GM21515 (cell line): Measurements from ENCODE around the gene SLC24A3.

ENCODE experiments used
- ATAC-seq: cut with Tn5 transposase; IDR thresholded peaks from one replicate; pipeline ENCODE4 v1.9.1; 2021; ENCODE audit not compliant: unreplicated experiment

The SLC24A3 gene

DNA sequence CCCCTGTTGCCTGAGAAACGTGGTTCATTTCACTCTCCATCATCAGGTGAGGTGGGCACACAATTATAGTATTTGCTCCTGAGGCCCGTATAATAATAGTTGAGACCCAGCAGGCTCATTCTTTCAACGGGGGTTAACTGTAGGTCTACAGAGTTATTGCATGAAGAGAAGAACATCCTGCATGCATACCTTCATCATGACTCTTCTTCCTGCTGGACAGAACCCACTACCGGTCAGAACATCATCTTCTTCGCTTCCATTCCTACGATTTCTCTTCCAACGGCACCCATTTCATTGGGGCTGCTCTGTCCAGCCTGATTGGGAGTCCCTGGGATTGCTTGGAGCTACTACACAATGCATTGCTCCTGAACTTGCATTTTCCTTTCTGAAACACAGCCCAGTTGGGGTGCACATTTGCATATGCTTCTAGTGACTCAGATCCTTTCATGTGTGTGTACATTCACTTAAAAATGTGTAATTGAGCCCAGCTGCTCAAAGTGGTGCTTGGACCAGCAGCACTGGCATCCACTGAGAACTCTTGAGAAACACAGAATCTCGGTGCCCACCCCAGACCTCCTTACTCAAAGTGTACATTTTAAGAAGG, 57.4 kb downstream of the SLC24A3 start:
- ATAC-seq: no peak

DNA sequence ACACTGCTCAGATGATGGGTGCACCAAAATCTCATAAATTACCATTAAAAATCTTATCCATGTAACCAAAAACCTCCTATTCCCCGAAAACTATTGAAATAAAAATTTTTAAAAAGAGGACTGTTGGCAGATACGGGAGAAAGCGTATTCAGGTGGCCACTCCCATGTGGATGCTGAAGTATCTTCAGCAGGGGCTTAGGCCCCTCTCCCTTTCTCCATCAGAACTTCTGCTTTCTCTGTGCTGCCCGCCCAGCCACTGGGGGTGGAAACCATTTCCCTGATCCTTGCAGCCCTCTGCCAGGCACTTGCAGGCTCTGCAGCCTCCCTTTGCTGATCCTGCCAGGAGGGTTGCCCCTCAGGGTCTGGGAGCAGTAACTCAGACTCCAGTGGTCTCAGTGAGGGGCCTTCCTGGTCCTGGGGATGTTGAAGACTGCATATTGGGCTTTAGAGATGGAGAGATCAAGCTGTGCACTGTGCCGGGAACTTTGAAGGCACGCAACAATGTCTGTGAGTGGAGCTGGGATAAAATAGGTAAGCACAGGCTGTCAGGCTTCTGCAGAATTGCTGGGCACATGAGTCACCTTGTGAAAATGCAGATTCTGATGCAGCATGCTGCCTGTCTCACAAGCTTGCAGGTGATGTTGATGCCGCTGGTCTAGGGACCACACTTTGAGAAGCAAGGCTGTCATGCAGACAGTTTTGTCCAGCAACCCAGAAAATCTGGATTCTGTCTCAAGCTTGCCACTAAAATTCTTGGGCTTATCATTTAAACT, 59.6 kb downstream of the SLC24A3 start:
- ATAC-seq: no peak

DNA sequence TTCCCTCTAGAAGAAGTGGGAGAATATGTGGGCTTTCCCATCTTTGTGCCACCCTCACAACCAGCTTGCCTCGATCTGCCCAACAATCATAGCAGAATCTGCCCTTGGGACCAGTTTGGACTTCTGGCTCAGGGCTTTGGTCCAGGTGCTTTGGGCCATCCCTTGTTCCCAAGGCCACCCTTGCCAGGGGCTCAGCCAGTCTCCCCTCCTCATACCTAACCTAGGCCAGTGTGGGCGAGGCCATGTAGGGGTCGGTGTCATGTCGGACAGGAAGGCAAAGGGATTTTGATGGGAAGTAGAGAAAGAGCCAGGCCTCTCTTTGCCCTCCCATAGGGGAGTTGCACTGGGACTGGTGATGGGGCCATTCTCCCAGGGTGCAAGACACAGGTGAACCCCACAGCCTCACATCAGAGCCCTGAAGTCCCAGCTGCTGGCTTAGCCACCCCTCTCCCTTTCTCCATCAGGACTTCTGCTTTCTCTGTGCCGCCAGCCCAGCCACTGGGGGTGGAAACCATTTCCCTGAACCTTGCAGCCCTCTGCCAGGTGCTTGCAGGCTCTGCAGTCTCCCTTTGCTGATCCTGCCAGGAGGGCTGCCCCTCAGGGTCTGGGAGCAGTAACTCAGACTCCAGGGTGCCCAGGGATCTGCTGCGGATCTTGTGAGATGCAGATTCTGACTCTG, 60.7 kb downstream of the SLC24A3 start:
- no peak for ATAC-seq

DNA sequence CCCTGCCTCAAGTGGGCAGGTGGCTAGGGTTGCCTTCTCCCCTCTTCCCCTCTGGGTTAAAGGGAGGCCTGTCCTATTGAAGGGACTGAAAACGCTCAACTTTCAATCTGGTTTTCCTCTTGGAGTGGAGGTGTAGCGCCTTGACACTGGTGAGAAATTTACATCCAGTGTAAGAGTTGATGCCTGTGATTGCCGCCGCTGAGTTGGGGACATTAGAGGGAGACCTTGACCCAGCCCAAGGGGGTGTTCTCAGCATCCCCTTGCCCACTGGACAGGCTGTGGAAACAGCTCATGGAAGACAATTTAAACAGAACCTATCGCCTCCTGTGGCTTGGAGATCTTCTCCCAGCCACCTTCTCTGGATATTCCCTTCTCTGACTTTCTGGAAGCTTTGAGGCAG, 61.6 kb downstream of the SLC24A3 start:
- ATAC-seq: no peak

DNA sequence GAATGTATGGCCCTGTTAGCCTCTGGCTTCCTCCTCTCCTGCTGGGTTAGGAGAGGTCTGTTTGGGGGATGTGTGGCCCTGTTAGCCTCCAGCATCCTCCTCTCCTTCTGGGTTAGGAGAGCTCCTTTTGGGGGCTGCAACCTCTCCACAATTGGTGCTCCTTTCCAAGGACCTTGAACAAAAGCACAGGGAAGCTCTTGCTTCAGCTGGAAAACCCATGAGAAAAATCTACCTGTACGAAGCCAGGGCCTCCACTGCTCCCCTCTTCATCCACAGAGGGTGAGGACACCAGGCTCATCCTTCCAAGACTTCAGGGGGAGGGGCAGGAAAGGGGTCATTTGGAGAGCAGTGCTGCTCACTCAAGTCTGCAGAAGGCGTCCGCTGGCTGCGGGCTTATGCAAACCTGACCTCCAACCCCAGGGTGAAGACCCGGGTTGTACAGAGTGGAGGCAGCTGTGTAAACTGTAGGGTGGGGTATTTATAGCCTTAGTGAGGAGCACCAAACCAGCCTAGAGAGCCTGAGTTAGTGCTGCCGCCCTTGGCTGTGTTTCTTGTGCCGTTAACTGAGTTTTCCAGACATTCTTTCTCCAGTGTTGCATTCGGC, 62.1 kb downstream of the SLC24A3 start:
- no peak for ATAC-seq

DNA sequence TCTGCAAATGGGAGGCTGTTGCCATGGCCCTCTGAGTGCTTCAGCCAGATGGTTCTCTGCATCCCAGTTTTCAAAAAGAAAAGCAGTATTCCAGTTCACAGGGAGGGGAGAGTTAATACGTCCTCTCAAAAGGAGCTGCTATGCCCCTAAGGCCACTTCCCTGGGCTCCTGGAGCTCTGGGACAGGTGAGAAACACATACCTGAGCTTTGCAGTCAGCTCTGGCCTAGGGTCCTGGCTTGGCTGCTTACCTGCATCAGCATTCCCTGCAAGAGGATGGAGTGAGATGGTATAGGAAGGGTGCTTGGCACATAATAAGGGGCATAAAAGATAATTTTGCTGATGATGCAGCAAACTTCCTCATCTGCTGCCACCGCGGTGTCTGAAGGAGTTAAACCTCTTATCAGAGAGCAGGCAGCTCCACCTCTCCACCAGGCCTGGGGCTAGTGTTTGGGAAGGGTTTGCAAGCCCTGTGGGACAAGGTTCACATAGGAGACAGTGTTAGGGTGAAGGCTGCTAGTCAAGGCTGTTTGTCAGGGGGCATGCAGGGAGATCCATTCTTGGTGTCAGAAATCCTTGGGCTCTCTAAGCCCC, 62.7 kb downstream of the SLC24A3 start:
- no peak for ATAC-seq

DNA sequence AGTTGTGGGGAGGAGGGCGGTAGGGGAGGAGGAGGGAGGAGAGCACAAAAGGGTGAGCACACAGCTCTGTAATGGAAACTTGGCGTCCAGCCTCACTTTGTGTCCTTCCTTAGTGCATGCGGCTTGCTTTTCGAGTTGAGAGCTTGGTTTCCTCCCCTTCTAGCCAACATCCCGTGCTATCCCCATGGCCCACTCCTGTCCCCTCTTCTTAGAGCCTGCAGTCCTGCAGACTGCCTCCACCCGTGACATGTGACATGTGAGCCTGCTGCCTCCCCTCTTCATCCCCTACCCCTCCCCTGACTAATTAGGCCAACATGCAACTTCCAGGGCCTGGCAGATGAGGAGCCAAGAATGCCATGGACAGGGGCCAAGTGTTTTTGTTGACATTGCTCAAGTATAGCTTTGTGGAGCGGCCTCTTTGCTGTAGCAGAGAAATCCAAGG, 63.2 kb downstream of the SLC24A3 start:
- no peak for ATAC-seq

DNA sequence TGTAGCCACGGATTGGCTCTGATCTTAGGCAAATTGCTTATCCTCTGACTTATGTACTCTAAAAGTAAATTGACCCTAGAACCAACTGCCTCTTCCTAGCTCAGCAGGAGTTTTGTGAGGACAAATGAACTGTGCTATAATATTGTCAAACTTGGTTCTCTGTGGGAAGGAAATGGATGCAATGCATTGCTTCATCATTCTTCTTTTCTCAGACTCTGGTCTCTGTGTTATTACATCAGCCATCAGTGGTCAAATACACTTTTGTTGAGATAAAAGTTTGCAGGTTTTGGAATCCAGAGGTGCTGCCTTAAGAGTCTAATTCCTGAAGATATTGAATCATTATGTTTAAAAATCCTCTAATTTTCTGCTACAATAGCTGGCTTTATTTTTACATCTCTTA, 64.9 kb downstream of the SLC24A3 start:
- ATAC-seq: no peak

DNA sequence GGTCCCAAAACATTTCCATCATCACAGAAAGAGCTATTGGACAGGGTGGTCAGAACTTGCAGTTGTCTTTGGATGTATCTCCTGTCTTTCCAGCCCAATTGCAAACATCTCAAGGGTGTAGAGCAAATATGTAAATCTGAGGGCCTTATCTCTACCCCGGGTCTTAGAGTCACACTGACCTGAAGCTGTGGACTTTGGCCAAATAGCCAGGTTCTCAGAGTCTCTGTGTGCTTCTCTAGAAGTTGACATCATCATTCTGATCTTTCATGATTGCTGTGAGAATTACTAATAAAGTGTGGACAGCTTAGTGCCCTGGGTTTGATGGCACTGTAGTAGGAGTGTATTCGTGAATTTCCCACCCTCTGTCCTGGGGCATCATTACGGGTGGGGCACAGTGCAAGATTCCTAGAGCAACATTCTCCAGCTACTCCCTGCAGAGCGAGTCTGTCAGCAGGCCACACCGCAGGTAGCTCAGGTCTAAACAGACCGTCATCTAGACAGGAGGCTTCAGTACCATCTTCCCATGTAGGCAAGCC, 71.1 kb downstream of the SLC24A3 start:
- no peak for ATAC-seq

DNA sequence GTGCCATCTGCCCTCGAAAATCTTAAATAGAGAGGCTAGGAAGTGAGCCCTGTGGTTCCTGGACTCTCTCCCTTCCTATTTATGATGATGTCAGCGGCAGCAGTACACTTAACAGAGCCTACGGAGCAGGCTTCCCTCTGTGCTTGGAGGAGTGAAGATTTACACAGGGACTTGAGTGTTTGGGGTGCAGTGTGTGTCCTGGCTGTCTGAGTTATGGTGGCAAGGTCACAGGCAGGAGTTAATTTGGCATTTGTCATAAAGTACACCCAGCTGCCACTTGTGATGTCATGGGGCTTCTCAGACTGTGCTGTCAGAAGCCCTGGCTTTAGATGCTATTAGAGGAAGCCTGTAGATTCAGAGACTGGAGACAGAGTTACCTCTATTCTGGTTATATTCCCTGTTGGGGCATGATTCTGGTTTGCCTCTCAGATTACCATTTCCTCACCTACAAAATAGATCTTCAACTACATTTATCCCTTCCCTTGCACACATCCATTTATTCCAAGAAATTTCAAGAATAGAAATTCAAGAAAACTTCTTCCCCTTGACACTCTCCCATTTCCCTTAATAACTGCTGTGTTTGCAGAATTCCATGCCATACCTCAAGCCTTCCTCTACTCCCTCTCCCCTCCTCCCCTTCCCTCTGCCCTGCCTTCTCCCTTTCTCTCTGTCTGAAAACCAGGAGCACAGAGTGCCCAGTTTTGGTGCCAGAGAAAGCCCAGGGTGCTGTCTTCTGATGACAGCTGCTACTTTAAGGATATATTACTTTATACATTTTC, 72.1 kb downstream of the SLC24A3 start:
- ATAC-seq: no peak

DNA sequence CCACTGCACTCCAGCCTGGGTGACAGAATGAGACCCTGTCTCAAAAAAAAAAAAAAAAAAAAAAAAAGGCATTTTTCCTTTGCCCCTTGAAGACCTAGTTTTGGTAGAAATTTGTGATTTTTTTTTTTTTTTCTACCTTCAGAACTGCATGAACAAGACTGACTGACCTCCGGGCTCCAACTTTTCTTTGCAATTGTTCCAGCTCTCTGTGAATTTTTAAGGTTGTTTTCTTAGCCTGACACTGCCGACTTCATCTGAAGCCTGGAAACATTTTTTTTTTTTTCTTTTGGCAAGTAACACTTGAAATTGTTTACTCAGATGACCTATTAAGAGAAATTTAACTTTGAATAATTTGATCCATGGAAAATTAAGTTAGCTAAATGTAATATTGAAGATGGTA, 73.0 kb downstream of the SLC24A3 start:
- ATAC-seq: no peak

DNA sequence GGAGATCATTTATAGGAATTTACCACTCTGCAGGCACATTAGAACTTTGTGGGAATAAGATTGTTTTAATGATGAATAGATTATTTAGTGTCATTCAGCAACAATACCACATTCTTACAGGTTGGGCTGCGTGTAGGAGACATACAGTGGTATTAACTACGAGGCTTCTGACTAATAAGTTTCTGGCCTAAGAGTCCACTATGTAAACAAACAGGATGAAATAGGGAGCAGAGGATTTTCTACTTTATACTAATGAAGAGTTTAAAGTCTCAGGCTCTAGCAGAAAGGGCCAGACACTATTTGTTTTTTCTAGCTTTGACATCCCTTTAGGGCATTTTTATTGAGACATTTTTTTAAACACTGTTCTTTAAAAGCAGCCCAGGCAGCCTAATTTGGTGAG, 75.6 kb downstream of the SLC24A3 start:
- no peak for ATAC-seq

DNA sequence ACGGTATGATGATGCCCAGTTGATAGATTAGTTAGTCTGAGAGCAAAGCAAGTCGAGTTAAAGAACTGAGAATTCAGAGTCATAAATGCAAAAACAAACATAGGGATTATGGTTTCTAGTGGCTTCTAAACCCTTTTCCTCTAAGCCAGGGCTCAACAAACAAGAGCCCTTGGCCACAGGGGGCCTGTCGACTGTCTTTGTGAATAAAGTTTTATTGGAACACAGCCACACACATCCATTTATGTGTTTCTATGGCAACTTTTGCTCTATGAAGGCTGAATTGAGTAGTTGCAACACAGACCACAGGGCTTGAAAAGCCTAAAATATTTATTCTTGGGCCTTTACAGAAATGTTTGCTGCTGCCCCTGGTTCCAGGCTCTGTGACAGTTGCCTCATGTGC, 76.2 kb downstream of the SLC24A3 start:
- ATAC-seq: no peak

DNA sequence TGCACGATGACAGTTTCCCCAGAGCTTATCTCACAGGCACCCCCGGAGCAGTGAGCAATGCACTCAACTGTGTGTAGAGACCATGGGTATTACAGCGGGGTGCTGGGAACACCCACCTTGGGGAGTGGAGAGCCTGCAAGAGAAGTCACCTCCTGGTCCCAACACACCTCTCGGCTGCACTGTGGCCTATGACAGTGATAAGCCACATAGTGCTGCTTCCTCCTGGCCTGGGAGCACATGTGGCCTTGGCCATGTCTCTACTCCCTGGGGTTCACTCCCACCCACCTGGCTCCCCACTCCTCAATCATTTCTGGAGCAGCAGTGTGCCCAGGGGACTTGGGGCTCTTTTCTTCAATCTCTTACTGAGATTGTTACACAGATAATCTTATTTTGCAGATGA, 77.0 kb downstream of the SLC24A3 start:
- ATAC-seq: no peak

DNA sequence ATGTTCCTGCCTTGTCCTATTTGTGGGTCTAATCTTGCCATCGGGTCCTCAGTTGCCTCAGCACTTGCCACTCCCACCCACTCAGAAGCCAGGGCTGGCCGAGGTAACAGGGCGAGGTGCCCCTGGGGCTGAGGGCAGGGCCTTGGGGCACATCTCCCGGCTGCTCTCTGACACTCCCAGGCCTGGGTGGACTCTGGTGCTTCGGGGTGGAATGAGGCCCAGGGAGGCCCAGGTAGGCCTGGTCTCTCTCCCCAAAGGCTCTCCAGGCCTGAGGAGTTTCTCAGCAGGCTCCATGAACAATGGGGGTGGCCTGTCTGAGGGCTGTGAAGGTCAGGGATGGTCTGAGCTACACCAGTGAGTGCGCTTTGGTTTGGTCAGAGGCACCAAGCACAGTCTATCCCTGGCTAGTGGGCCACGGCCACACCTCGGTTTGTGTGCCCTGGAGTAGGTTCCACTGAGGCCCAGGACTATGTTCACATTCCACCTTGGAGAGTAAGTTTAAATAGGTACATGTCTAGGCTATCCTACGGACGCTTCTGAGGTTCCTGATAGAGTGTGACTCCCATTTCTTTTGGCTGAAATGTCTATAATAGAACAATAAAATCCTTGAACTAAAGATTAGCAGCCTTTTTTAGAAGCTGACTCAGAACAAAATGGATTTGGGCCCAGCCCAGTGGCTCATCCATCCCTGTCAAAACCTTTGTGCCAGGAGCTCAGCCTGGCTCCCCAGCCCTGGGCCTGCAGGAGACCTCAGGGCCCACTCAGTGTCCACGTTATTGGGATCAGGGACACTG, 78.8 kb downstream of the SLC24A3 start:
- no peak for ATAC-seq

DNA sequence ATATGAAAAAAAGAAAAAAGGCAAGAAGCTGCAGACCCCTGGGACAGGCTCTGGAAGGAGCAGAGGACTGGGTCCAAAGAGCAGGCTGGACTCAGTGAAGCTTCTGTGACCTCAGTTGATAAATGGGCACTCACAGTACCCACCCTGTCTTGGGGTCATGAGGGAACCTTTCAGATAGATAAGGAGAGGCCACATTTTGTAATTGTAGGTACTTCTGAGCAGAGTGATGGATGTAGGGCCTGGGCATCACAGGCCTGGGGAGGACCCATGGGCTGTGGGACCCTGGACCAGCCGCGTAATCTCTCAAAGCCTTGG, 79.3 kb downstream of the SLC24A3 start:
- ATAC-seq: no peak

DNA sequence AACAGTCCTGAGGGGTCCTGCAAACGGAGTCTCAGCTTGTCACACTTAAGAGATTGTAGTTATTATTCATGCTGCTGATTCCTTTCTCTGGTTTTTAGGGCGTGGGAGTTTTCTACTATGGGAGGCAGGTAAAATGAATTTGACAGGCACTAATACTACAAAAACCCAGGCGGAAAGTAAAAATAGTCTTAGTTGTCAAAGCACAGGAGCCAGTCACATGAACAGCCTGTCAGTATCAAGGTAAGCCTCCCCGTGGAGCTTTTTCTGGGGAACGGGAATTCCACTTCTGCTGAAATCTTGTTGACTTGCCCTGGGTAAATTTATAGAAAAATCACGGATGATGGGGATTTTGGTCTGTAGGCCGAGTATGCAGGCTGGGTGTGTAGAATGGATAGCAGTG, 79.8 kb downstream of the SLC24A3 start:
- ATAC-seq: no peak

DNA sequence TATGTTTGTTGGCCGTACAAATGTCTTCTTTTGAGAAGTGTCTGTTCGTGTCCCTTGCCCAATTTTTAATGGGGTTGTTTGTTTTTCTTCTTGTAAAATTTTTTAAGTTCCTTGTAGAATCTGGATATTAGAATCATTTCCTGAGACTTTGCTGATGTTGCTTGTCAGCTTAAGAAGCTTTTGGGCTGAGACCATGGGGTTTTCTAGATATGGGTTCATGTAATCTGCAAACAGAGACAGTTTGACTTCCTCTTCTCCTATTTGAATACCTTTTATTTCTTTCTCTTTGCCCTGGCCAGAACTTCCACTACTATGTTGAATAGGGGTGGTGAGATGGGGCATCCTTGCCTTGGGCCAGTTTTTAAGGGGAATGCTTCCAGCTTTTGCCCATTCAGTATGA, 82.6 kb downstream of the SLC24A3 start:
- no peak for ATAC-seq

DNA sequence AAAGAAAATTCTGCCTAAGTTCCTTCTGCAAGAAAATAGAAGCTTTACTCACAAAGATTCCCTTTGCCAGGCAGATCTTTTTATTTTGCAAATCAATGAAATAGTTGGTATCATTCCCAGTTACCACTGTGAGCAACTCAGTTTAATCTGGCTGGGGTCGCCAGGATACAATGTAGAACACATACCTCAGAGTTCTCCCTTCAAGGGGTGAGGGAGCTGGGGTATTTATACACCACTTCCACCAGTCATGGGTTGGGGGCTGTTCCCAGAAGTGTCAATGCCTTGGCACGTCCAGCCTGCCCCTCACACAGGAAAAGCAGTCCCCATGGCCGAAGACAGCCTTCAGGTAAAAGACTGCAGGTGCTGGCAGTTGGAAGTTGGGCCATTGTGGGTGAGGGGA, 86.2 kb downstream of the SLC24A3 start:
- no peak for ATAC-seq

DNA sequence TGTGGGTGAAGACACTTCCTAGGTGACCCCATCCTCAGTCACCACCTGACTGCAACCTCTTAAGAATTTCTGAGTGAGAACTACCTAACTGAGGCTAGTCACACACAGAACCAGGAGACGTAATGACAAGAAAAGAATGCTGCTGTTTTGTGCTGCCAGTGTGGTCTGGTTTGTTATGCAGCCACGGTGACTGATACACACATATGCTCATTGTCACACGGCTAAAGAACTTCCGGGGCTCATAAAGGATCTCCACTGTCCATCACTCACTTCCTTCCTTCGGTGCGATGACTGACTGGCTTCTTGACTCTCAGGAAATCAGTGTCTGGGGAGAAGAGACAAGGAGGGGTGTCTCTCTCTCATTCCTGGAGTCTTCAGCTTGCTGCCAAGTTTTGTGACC, 88.0 kb downstream of the SLC24A3 start:
- no peak for ATAC-seq
